Adipocyte (in vitro differentiated cells): ENCODE measurements around the gene KNOP1.
"Not testable (repeated sequence)": the region's sequence is repeated elsewhere in the genome, so short reads cannot be mapped to it uniquely, and the experiment has no call there.

ENCODE experiments used
- DNase-seq: peaks from one replicate; pipeline ENCODE4 v3.0.0-alpha.2; 2015; ENCODE audit warnings: low read depth
- H3K27me3 ChIP-seq: replicated peaks from 2 replicates; pipeline ENCODE4 v1.7.0; 2013; ENCODE audit warnings: mild to moderate bottlenecking, low read length, moderate library complexity; ENCODE audit not compliant: control insufficient read depth, insufficient read depth
- H3K36me3 ChIP-seq: 2 replicates; pipeline ENCODE4 v1.7.0; 2013; ENCODE audit warnings: low read length, mild to moderate bottlenecking, moderate library complexity; ENCODE audit not compliant: control insufficient read depth, insufficient read depth, severe bottlenecking
- H3K4me1 ChIP-seq: 2 replicates; pipeline ENCODE4 v1.7.0; 2013; ENCODE audit warnings: mild to moderate bottlenecking, low read length, moderate library complexity; ENCODE audit not compliant: control insufficient read depth, insufficient read depth
- H3K4me3 ChIP-seq: 2 replicates; pipeline ENCODE4 v1.7.0; 2013; ENCODE audit warnings: mild to moderate bottlenecking, low read length, moderate library complexity
- H3K9ac ChIP-seq: 2 replicates; pipeline ENCODE4 v1.7.0; 2013; ENCODE audit warnings: mild to moderate bottlenecking, low read length, moderate library complexity
- H3K9me3 ChIP-seq: 2 replicates; pipeline ENCODE4 v1.7.0; 2013; ENCODE audit warnings: mild to moderate bottlenecking, low read length, moderate library complexity; ENCODE audit not compliant: control insufficient read depth

The KNOP1 gene

DNA sequence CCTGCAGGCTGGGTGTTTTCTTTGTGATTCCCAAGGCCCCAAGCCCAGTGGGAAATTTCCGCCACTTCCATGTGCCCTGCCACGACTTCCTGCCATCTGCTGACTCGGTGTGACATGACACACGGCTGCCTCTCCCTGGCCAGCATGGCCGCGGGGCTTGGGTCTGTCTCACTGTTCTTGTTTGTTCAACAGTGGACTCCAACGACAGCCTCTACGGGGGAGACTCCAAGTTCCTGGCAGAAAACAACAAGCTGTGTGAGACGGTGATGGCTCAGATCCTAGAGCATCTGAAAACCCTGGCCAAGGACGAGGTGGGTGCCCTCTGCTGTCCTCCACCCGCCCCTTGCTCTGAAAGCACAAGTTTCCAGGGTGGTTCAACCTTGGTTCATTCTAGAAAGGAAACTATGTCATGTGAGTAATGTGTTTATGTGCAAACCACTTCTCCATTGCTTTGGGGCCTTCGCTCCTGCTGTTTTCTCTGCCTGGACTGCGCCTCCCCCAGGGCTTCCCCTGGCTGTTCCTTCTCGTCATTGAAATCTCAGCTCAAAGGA is 26.8 kb downstream of the KNOP1 start:
- Histone ChIP-seq H3K4me3 (no peak overlapping the region), H3K27me3 (no peaks in the 10 kb centered on the region), H3K4me1 (peaks cover 8% of the 10 kb centered on the region), H3K9ac (no peak overlapping the region), H3K36me3 (peaks cover 20% of the 10 kb centered on the region), H3K9me3 (no peaks in the 10 kb centered on the region)
- no peak for DNase-seq

DNA sequence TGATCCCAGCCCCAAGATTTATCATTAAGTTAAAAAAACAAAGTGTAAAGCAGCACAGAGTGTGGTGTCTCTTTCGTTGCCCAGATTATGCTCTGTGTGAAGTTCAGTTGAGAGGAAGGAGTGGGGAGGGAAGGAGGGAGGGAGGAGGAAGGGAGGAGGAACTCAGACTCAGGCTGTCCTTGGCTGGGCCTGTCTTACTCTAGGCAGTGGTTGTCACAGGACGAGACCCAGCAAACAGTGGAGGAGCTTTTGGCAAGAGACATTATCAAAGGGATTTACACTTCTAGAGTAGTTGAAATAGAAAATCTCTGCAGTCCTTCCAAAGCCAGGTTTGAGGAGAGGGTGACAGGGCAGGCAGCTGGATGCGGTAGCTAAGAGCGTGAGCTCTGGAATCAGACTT is 27.8 kb downstream of the KNOP1 start:
- H3K27me3 ChIP-seq: no peaks in the 10 kb centered on the region
- H3K9me3 ChIP-seq: no peaks in the 10 kb centered on the region
- no peak overlapping the region for H3K9ac ChIP-seq
- H3K36me3 ChIP-seq: peaks cover 25% of the 10 kb centered on the region
- H3K4me3 ChIP-seq: no peak overlapping the region
- DNase-seq: no peak
- peaks cover 5% of the 10 kb centered on the region for H3K4me1 ChIP-seq

DNA sequence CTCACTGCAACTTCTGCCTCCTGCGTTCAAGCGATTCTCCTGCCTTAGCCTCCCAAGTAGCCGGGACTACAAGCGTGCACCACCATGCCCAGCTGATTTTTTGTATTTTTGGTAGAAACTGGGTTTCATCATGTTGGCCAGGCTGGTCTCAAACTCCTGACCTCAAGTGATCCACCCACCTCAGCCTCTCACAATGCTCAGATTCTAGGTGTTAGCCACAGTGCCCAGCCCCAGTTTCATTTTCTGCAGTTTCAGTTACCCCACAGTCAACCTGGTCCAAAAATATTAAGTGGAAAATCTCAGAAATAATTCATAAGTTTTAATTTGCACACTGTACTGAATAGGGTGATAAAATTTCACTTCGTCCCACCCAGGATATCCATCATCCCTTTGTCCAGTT is 28.7 kb downstream of the KNOP1 start:
- peaks cover 5% of the 10 kb centered on the region for H3K4me1 ChIP-seq
- H3K4me3 ChIP-seq: no peak overlapping the region
- peaks cover 33% of the 10 kb centered on the region for H3K36me3 ChIP-seq
- no peak for DNase-seq
- no peaks in the 10 kb centered on the region for H3K27me3 ChIP-seq
- no peak overlapping the region for H3K9ac ChIP-seq
- no peaks in the 10 kb centered on the region for H3K9me3 ChIP-seq

DNA sequence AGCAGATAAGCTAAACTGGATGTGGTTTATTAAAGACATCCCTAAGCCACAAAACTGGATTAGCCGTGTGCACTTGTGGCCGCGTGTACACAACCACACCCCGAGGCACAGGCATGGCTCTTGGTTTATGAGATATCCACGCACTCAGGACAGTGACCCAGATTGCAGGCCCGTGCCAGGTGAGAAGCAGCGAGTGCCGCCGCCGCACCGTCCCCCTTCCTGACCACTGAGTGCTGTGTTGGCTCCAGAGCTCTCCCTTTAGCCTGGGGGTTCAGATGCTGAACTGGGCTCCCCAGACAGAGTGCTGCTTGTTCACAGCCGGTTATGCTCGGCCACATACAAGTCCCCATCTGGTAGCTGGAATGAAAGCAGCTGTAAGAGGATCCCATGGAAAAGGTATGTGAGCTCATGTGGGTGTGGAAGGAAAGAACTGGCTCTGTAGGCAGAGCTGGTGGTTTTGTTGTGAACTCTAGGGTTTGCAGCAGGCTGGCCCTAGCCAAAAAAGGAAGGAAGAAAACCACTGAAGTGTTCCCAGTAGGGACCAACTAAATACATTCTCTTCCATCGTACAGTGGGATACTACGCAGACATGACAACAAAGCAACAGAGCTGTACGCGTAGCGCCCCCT is 29.5 kb downstream of the KNOP1 start:
- no peaks in the 10 kb centered on the region for H3K27me3 ChIP-seq
- no peak overlapping the region for H3K9ac ChIP-seq
- no peak for DNase-seq
- H3K4me3 ChIP-seq: no peak overlapping the region
- no peaks in the 10 kb centered on the region for H3K9me3 ChIP-seq
- peaks cover 5% of the 10 kb centered on the region for H3K4me1 ChIP-seq
- peaks cover 42% of the 10 kb centered on the region for H3K36me3 ChIP-seq

DNA sequence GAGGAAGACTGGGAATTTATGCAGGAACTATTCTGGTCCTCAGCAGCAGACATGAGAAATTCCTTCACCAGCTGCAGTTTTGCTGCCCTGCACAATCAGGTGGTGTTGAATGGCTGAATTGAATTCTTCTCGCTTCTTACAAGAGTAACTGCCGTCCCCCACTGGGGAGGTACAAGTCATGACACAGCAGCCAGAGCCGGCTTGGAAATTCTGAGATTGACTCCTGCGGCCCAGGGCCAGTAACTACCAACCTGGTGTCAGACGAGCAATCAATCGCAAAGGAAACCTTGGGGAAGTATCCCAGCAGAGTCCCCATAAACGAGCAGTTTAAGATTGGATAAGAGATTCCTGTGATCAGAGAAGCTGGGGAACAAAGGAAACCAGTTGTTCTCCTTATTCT is 30.7 kb downstream of the KNOP1 start:
- Histone ChIP-seq H3K27me3 (no peaks in the 10 kb centered on the region), H3K4me3 (no peak overlapping the region), H3K4me1 (peaks cover 5% of the 10 kb centered on the region), H3K9me3 (no peaks in the 10 kb centered on the region), H3K36me3 (peaks cover 51% of the 10 kb centered on the region), H3K9ac (no peak overlapping the region)
- DNase-seq: no peak

DNA sequence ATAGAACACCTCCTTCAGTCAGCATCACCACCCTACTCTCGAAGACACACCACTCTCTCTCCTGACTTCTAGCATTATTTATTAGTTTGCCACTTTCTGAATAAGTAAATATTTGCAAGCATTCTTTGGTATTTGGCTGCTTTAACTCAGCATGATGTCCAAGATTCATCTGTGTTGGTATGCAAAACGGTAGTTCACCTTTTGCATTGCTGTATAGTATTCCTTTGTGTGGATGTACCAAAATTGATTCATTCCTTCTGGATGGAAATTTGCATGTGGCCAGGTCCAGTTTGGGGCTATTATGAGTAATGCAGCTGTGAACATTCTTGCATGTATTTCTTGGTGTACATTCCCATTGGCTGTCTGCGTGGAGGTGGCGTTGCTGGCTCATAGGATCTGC is 32.9 kb downstream of the KNOP1 start:
- H3K36me3 ChIP-seq: peaks cover 48% of the 10 kb centered on the region
- H3K4me1 ChIP-seq: peaks cover 8% of the 10 kb centered on the region
- no peak for DNase-seq
- no peak overlapping the region for H3K4me3 ChIP-seq
- H3K9me3 ChIP-seq: no peaks in the 10 kb centered on the region
- H3K9ac ChIP-seq: no peak overlapping the region
- H3K27me3 ChIP-seq: no peaks in the 10 kb centered on the region

DNA sequence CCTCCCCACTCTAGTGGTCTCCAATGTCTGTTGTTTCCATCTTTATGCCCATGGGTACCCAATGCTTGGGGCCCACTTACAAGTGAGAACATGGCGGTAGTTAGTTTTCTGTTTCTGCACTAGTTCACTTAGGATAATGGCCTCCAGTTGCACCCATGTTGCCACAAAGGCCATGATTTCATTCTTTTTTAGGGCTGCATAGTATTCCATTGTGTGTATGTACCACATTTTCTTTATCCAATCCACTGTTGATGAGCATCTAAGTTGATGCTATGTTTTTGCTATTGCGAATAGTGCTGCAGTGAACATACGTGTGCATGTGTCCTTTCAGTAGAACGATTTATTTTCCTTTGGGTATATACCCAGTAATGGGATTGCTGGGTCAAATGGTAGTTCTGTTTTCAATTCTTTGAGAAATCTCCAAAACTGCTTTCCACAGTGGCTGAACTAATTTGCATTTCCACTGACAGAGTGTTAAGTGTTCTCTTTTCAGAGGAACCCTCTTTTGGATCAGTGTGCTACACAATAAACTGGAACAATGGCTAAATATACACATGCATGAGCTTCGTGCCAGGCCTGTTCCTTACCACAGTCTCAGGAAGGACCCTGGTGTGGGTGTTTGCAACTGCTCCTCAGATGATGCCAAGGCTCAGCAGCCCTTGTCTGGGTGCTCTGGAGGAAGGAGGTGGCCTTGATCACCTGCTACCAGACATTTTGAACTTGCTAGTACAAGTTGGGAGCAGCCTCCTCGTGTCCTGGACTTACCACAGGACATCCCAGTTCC is 34.4 kb downstream of the KNOP1 start:
- H3K36me3 ChIP-seq: peaks cover 46% of the 10 kb centered on the region
- no peak for DNase-seq

DNA sequence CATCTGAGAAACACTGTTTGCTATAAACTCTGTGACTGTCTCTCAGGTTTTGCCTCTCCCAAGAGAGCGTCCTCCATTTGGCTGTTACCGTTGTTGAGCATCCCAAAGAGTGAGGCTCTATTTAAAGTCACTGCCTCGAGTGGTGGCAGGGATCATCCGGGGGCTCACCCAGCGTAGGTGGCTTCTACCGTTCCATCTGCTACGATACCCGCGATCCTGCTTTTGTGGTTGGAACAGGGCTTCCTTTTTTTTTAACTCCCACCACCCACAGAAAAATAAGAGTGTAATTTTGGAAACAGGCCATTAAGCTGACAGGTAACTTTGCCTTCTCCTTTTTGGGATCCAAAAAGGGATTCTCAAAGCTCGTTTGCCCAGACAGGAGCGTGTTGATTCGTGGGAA is 36.4 kb downstream of the KNOP1 start:
- no peaks in the 10 kb centered on the region for H3K27me3 ChIP-seq
- peaks cover 8% of the 10 kb centered on the region for H3K4me1 ChIP-seq
- no peak overlapping the region for H3K4me3 ChIP-seq
- no peak for DNase-seq
- peaks cover 35% of the 10 kb centered on the region for H3K36me3 ChIP-seq
- H3K9me3 ChIP-seq: no peaks in the 10 kb centered on the region
- no peak overlapping the region for H3K9ac ChIP-seq

More for the DNA sequence above, 34.4 kb downstream of the KNOP1 start:
- no peak overlapping the region for H3K4me3 ChIP-seq
- no peak overlapping the region for H3K9ac ChIP-seq
- H3K27me3 ChIP-seq: no peaks in the 10 kb centered on the region
- H3K4me1 ChIP-seq: peaks cover 7% of the 10 kb centered on the region
- H3K9me3 ChIP-seq: no peaks in the 10 kb centered on the region

DNA sequence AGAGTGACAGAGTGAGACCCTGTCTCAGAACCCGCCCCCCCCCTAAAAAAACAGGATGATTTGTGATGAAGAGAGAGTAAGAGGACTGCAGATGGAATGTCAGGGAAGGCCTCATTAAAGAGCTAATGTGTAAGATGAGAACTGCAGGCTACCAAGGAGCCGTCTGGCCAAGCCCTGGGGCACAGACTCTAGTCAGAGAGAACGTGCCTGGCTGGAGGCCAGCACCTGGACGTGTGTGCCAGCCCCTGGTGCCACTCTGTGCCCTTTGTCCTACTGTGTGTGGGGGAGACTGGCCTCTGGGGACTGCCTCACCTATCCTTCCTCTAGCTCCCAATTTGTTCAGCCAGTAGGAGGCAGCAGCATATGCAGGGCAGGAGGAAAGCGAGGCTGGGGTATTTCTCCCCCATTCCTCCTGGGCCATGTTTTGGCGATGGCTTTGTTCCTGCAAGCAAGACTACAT is 37.1 kb downstream of the KNOP1 start:
- H3K4me3 ChIP-seq: no peak overlapping the region
- H3K9ac ChIP-seq: no peak overlapping the region
- no peaks in the 10 kb centered on the region for H3K27me3 ChIP-seq
- no peaks in the 10 kb centered on the region for H3K9me3 ChIP-seq
- peaks cover 31% of the 10 kb centered on the region for H3K36me3 ChIP-seq
- H3K4me1 ChIP-seq: peaks cover 8% of the 10 kb centered on the region
- DNase-seq: no peak

DNA sequence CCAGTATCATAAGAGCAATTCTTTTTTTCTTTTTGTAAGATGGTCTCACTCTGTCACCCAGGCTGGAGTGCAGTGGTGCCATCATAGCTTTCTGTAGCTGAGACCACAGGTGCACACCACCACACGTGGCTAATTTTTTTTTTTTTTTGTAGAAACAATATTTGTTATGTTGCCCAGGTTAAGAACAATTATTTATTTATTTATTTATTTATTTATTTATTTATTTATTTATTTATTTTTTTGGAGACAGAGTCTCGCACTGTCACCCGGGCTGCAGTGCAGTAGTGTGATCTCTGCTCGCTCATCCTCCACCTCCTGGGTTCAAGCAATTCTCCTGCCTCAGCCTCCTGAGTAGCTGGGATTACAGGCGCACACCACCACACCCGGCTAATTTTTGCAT is 38.7 kb downstream of the KNOP1 start:
- H3K36me3 ChIP-seq: peaks cover 27% of the 10 kb centered on the region
- not testable (repeated sequence) for H3K4me1 ChIP-seq, H3K9ac ChIP-seq

DNA sequence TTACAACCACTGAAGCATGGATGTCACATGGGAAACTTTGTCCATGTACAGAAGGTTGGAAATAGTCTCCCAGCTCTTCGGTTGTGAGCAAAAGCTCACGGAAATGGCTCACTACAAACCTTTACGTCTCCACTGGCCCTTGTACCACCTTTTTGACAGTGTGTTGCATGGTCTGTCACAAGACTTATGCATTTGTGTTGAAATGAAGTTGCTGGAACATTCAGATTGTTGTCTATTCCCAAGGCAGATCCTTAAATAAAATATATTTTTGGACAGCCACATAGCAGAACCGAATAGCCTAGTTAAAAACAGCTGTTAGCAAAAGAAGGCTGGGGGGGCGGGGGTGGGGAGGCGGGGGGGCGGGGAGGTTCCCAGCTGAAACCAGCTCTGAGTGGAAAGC is 39.2 kb downstream of the KNOP1 start:
- DNase-seq: peak; percentile 18
- Histone ChIP-seq H3K36me3 (peaks cover 22% of the 10 kb centered on the region), H3K9ac (no peak overlapping the region)

More for the DNA sequence above, 38.7 kb downstream of the KNOP1 start:
- DNase-seq, H3K9me3 ChIP-seq, H3K4me3 ChIP-seq, H3K27me3 ChIP-seq: not testable (repeated sequence)

More for the DNA sequence above, 39.2 kb downstream of the KNOP1 start:
- Histone ChIP-seq H3K9me3 (no peaks in the 10 kb centered on the region), H3K4me3 (no peak overlapping the region), H3K4me1 (peaks cover 8% of the 10 kb centered on the region), H3K27me3 (no peaks in the 10 kb centered on the region)
